Left renal cortex interstitium (tissue), 4 donors: ENCODE data around the gene MEN1. TPM values are rescaled to one million over a fixed set of nuclear protein-coding genes. Genes with fewer than 3 reads are reported as not detected.
A peak's percentile ranks its signal among the peaks of the same experiment; 100 is the strongest.

Experiments used
- DNase-seq, 4 donors: peaks; one replicate each; pipeline ENCODE4 v3.0.0-alpha.2; 2013; ENCODE audit warnings: low read depth in 4 of 4, low spot score in 2 of 4, missing footprints in 1 of 4
- polyA plus RNA-seq, 4 donors: library from polyadenylated mRNA; unstranded; fragments of 120-200 nt; gene quantifications; one replicate each; pipeline ENCODE4 v1.2.1, GENCODE V29; 2013; ENCODE audit not compliant: insufficient read length in 4 of 4

The MEN1 gene
- polyA plus RNA-seq, 4 donors: 31.6 to 53.5 (median 42.7) TPM

GRCh38 chr11:64765851-64766665 lies 44.3 kb downstream of the MEN1 start:
- no peak for DNase-seq

GRCh38 chr11:64765291-64765850 lies 45.0 kb downstream of the MEN1 start:
- DNase-seq: no peak

GRCh38 chr11:64764753-64765152 lies 45.6 kb downstream of the MEN1 start:
- DNase-seq: no peak

- DNase-seq: no peak
These were observed 46.2 kb downstream of the MEN1 start for GRCh38 chr11:64764040-64764611.

GRCh38 chr11:64763526-64764039 lies 46.8 kb downstream of the MEN1 start:
- DNase-seq: no peak

GRCh38 chr11:64762674-64763525 lies 47.5 kb downstream of the MEN1 start:
- peak in 1 of 4 donors; percentile 82 for DNase-seq

- no peak for DNase-seq
These were observed 48.1 kb downstream of the MEN1 start for GRCh38 chr11:64762277-64762673.

- DNase-seq: no peak
These were observed 49.5 kb downstream of the MEN1 start for GRCh38 chr11:64760759-64761420.

- no peak for DNase-seq
These were observed 50.3 kb downstream of the MEN1 start, which contains the start of gene PYGM for GRCh38 chr11:64759722-64760719. TSS of gene PYGM (minus strand) at chr11:64759974. CDS start at chr11:64759898, 76 bp downstream.

GRCh38 chr11:64759131-64759721 lies 51.1 kb downstream of the MEN1 start:
- no peak for DNase-seq

GRCh38 chr11:64758330-64759079 lies 51.8 kb downstream of the MEN1 start:
- no peak for DNase-seq

GRCh38 chr11:64757549-64758329 lies 52.6 kb downstream of the MEN1 start:
- DNase-seq: no peak

GRCh38 chr11:64755681-64756361 lies 54.5 kb downstream of the MEN1 start:
- no peak for DNase-seq

GRCh38 chr11:64754919-64755662 lies 55.3 kb downstream of the MEN1 start:
- no peak for DNase-seq

GRCh38 chr11:64754124-64754918 lies 56.0 kb downstream of the MEN1 start:
- no peak for DNase-seq
